WTC11 (cell line): ENCODE results near the gene FOXE1. TPM values are rescaled to one million over a fixed set of nuclear protein-coding genes. Genes with fewer than 3 reads are reported as not detected.

Experiments used
- ATAC-seq: fragments of 200-7000 bp; cut with Tn5 transposase; 2 replicates; pipeline ENCODE4 v1.10.0; 2021; ENCODE audit warnings: mild to moderate bottlenecking, moderate library complexity
- CTCF ChIA-PET: fragments of 300-600 bp; sonication (Branson Sonifier 250); formaldehyde crosslinking; loops from one replicate; lab custom pipeline; 2021; ENCODE audit warnings: antibody characterized with exemption; lab: Charles Lee
- POLR2A ChIA-PET: fragments of 350-600 bp; sonication (Branson Sonifier 250); formaldehyde crosslinking; loops from one replicate; lab custom pipeline; 2021; ENCODE audit warnings: antibody characterized with exemption; lab: Charles Lee
- DNase-seq: peaks from one replicate; pipeline ENCODE4 v3.0.0; 2021; ENCODE audit warnings: low spot score
- H3K27ac Mint-ChIP-seq: 2 replicates; pipeline ENCODE4 v1.8.0; 2021; ENCODE audit warnings: mixed read lengths
- H3K27me3 Mint-ChIP-seq: 2 replicates; pipeline ENCODE4 v1.8.0; 2021; ENCODE audit warnings: low read depth, mild to moderate bottlenecking, moderate library complexity, mixed read lengths
- H3K36me3 Mint-ChIP-seq: 2 replicates; pipeline ENCODE4 v1.8.0; 2021; ENCODE audit warnings: mixed read lengths
- H3K4me1 Mint-ChIP-seq: 2 replicates; pipeline ENCODE4 v1.8.0; 2022; ENCODE audit warnings: mixed read lengths
- H3K4me3 Mint-ChIP-seq: 2 replicates; pipeline ENCODE4 v1.8.0; 2021; ENCODE audit warnings: mild to moderate bottlenecking, moderate library complexity, mixed read lengths
- H3K9me3 Mint-ChIP-seq: 2 replicates; pipeline ENCODE4 v1.8.0; 2021; ENCODE audit warnings: mixed read lengths
- CBFB ChIP-seq: sonication (generic); formaldehyde crosslinking; IDR thresholded peaks from 2 replicates; pipeline ENCODE4 v1.8.1; 2022; ENCODE audit warnings: mild to moderate bottlenecking, low read depth, missing genetic modification reagents
- CREB1 ChIP-seq: sonication (generic); formaldehyde crosslinking; IDR thresholded peaks from 2 replicates; pipeline ENCODE4 v1.8.0; 2023; ENCODE audit warnings: mild to moderate bottlenecking, missing genetic modification reagents
- CREM ChIP-seq: sonication (generic); formaldehyde crosslinking; IDR thresholded peaks from 2 replicates; pipeline ENCODE4 v1.8.1; 2022; ENCODE audit warnings: mild to moderate bottlenecking, missing genetic modification reagents, moderate library complexity
- EMX1 ChIP-seq: fragments of 250-450 bp; sonication (Bioruptor Pico); IDR thresholded peaks from 2 replicates; pipeline ENCODE4 v1.8.0; 2021; ENCODE audit warnings: mild to moderate bottlenecking
- ETV6 ChIP-seq: sonication (generic); formaldehyde crosslinking; IDR thresholded peaks from 2 replicates; pipeline ENCODE4 v1.8.1; 2022; ENCODE audit warnings: mild to moderate bottlenecking, missing genetic modification reagents
- IRF2 ChIP-seq: sonication (generic); formaldehyde crosslinking; IDR thresholded peaks from 2 replicates; pipeline ENCODE4 v1.8.0; 2022; ENCODE audit warnings: low read depth, missing genetic modification reagents, borderline replicate concordance
- RORB ChIP-seq: fragments of 250-450 bp; sonication (Bioruptor Pico); IDR thresholded peaks from 2 replicates; pipeline ENCODE4 v1.9.0; 2021; ENCODE audit warnings: mild to moderate bottlenecking
- ZNF121 ChIP-seq: sonication (generic); formaldehyde crosslinking; IDR thresholded peaks from 2 replicates; pipeline ENCODE4 v1.8.0; 2023; ENCODE audit warnings: missing genetic modification reagents
- ZNF138 ChIP-seq: sonication (generic); formaldehyde crosslinking; conservative IDR thresholded peaks from 2 replicates; pipeline ENCODE4 v1.8.1; 2022; ENCODE audit warnings: mild to moderate bottlenecking, moderate library complexity, missing genetic modification reagents
- ZNF416 ChIP-seq: fragments of 250-450 bp; sonication (Bioruptor Pico); IDR thresholded peaks from 2 replicates; pipeline ENCODE4 v1.9.0; 2021; ENCODE audit warnings: mild to moderate bottlenecking, inconsistent platforms
- total RNA-seq: library from RNA; stranded (reverse); gene quantifications from 3 replicates; pipeline ENCODE4 v1.2.3, GENCODE V29; 2021
- TF ChIP-seq, protein P1 (sequence below): sonication (generic); formaldehyde crosslinking; IDR thresholded peaks from 2 replicates; pipeline ENCODE4 v1.8.0; 2023; ENCODE audit warnings: mild to moderate bottlenecking, missing genetic modification reagents
- TF ChIP-seq, protein P2 (sequence below): sonication (generic); formaldehyde crosslinking; IDR thresholded peaks from 2 replicates; pipeline ENCODE4 v1.8.1; 2022; ENCODE audit warnings: low read depth, mild to moderate bottlenecking, moderate library complexity, missing genetic modification reagents, borderline replicate concordance
- TF ChIP-seq, protein P3 (sequence below): sonication (generic); formaldehyde crosslinking; IDR thresholded peaks from 2 replicates; pipeline ENCODE4 v1.8.1; 2023; ENCODE audit warnings: mild to moderate bottlenecking, missing genetic modification reagents, borderline replicate concordance
- TF ChIP-seq, protein P4 (sequence below): sonication (generic); formaldehyde crosslinking; IDR thresholded peaks from 2 replicates; pipeline ENCODE4 v1.8.1; 2022; ENCODE audit warnings: low read depth, missing genetic modification reagents, borderline replicate concordance
- TF ChIP-seq, protein P5 (sequence below): sonication (generic); formaldehyde crosslinking; conservative IDR thresholded peaks from 2 replicates; pipeline ENCODE4 v1.8.1; 2022; ENCODE audit warnings: mild to moderate bottlenecking, missing genetic modification reagents
- TF ChIP-seq, protein P6 (sequence below): fragments of 250-450 bp; sonication (Bioruptor Pico); IDR thresholded peaks from 2 replicates; pipeline ENCODE4 v1.9.0; 2021; ENCODE audit warnings: mild to moderate bottlenecking
- TF ChIP-seq, protein P7 (sequence below): sonication (generic); formaldehyde crosslinking; IDR thresholded peaks from 2 replicates; pipeline ENCODE4 v1.8.1; 2022; ENCODE audit warnings: mild to moderate bottlenecking, moderate library complexity, missing genetic modification reagents

Gene FOXE1
- total RNA-seq, 1 experiment from 2014 or later, result 0.09 TPM

DNA sequence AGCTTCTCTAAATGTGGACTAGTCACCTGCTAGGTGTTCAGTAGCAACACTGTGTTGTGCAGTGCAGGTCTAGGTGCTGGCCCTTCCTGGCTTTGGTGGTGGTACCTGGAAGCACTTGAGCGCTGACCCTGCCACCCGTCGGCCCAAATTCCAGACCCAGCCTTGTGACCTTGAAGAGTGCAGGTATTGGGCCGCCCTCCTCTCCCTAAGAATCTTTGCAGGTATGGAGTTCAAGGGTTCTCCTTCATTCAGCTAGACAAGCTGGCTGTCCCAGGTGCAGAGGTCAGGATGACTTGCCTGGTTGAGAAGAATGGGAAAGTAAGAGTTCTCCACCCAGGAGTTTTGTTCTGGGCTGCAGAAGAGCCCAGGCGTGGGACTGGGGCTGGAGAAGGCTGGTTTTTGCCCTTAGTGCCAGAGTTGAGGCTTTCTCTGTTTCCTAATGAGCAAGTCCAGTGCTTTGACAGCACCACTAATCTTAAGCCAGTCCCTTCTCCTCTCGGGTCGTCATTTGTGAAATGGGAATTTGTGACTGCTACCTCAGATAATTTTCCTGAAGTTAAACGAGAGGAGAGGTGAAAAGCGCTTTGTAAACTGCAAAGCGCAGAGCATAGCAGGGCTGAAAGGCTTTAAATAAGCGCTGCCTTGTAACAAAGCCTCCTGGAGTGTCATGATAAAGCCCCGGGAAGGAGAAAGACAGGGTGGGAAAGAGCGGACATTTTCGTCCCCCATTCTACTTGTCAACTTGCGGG lies 4.0 kb downstream of the FOXE1 start:
- no peak for TF ChIP-seq RORB (CRISPR knock-in tag)
- TF ChIP-seq, protein P1, sequence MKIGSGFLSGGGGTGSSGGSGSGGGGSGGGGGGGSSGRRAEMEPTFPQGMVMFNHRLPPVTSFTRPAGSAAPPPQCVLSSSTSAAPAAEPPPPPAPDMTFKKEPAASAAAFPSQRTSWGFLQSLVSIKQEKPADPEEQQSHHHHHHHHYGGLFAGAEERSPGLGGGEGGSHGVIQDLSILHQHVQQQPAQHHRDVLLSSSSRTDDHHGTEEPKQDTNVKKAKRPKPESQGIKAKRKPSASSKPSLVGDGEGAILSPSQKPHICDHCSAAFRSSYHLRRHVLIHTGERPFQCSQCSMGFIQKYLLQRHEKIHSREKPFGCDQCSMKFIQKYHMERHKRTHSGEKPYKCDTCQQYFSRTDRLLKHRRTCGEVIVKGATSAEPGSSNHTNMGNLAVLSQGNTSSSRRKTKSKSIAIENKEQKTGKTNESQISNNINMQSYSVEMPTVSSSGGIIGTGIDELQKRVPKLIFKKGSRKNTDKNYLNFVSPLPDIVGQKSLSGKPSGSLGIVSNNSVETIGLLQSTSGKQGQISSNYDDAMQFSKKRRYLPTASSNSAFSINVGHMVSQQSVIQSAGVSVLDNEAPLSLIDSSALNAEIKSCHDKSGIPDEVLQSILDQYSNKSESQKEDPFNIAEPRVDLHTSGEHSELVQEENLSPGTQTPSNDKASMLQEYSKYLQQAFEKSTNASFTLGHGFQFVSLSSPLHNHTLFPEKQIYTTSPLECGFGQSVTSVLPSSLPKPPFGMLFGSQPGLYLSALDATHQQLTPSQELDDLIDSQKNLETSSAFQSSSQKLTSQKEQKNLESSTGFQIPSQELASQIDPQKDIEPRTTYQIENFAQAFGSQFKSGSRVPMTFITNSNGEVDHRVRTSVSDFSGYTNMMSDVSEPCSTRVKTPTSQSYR, result no peak
- TF ChIP-seq, protein P2, sequence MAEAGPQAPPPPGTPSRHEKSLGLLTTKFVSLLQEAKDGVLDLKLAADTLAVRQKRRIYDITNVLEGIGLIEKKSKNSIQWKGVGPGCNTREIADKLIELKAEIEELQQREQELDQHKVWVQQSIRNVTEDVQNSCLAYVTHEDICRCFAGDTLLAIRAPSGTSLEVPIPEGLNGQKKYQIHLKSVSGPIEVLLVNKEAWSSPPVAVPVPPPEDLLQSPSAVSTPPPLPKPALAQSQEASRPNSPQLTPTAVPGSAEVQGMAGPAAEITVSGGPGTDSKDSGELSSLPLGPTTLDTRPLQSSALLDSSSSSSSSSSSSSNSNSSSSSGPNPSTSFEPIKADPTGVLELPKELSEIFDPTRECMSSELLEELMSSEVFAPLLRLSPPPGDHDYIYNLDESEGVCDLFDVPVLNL (CRISPR knock-in tag), result no peak
- no peak for TF ChIP-seq IRF2
- no peak for TF ChIP-seq EMX1 (CRISPR knock-in tag)
- no peak for TF ChIP-seq ETV6
- TF ChIP-seq, protein P3, sequence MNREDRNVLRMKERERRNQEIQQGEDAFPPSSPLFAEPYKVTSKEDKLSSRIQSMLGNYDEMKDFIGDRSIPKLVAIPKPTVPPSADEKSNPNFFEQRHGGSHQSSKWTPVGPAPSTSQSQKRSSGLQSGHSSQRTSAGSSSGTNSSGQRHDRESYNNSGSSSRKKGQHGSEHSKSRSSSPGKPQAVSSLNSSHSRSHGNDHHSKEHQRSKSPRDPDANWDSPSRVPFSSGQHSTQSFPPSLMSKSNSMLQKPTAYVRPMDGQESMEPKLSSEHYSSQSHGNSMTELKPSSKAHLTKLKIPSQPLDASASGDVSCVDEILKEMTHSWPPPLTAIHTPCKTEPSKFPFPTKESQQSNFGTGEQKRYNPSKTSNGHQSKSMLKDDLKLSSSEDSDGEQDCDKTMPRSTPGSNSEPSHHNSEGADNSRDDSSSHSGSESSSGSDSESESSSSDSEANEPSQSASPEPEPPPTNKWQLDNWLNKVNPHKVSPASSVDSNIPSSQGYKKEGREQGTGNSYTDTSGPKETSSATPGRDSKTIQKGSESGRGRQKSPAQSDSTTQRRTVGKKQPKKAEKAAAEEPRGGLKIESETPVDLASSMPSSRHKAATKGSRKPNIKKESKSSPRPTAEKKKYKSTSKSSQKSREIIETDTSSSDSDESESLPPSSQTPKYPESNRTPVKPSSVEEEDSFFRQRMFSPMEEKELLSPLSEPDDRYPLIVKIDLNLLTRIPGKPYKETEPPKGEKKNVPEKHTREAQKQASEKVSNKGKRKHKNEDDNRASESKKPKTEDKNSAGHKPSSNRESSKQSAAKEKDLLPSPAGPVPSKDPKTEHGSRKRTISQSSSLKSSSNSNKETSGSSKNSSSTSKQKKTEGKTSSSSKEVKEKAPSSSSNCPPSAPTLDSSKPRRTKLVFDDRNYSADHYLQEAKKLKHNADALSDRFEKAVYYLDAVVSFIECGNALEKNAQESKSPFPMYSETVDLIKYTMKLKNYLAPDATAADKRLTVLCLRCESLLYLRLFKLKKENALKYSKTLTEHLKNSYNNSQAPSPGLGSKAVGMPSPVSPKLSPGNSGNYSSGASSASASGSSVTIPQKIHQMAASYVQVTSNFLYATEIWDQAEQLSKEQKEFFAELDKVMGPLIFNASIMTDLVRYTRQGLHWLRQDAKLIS, result no peak
- no peak for TF ChIP-seq CBFB (CRISPR knock-in tag)
- TF ChIP-seq CREM (CRISPR knock-in tag), result no peak
- no peak for TF ChIP-seq ZNF416 (CRISPR knock-in tag)
- TF ChIP-seq, protein P4, sequence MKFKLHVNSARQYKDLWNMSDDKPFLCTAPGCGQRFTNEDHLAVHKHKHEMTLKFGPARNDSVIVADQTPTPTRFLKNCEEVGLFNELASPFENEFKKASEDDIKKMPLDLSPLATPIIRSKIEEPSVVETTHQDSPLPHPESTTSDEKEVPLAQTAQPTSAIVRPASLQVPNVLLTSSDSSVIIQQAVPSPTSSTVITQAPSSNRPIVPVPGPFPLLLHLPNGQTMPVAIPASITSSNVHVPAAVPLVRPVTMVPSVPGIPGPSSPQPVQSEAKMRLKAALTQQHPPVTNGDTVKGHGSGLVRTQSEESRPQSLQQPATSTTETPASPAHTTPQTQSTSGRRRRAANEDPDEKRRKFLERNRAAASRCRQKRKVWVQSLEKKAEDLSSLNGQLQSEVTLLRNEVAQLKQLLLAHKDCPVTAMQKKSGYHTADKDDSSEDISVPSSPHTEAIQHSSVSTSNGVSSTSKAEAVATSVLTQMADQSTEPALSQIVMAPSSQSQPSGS (CRISPR knock-in tag), result no peak
- TF ChIP-seq, protein P5, sequence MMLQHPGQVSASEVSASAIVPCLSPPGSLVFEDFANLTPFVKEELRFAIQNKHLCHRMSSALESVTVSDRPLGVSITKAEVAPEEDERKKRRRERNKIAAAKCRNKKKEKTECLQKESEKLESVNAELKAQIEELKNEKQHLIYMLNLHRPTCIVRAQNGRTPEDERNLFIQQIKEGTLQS (CRISPR knock-in tag), result no peak
- TF ChIP-seq, protein P6, sequence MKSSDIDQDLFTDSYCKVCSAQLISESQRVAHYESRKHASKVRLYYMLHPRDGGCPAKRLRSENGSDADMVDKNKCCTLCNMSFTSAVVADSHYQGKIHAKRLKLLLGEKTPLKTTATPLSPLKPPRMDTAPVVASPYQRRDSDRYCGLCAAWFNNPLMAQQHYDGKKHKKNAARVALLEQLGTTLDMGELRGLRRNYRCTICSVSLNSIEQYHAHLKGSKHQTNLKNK (CRISPR knock-in tag), result no peak
- TF ChIP-seq ZNF121 (CRISPR knock-in tag), result no peak
- no peak for TF ChIP-seq CREB1 (CRISPR knock-in tag)
- TF ChIP-seq, protein P7, sequence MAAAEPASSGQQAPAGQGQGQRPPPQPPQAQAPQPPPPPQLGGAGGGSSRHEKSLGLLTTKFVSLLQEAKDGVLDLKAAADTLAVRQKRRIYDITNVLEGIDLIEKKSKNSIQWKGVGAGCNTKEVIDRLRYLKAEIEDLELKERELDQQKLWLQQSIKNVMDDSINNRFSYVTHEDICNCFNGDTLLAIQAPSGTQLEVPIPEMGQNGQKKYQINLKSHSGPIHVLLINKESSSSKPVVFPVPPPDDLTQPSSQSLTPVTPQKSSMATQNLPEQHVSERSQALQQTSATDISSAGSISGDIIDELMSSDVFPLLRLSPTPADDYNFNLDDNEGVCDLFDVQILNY (CRISPR knock-in tag), result no peak
- no peak for TF ChIP-seq ZNF138
- TF ChIP-seq, all 79 proteins: peak for 0
- ChIA-PET POLR2A (no interaction called here), CTCF (interaction anchor here (0.7 kb wide), 1 partner anchor 9 kb away, joined by 3 read pairs; no protein-coding TSS in a partner anchor)
- ATAC-seq (no peak), DNase-seq (no peak)
- Mint-ChIP-seq H3K27ac (no peak overlapping the region), H3K4me1 (peaks cover 34% of the 10 kb centered on the region), H3K4me3 (peak overlapping the region; percentile 63), H3K36me3 (0 out of 2 replicates have a peak, but pooled peaks cover 2% of the 10 kb centered on the region), H3K9me3 (no peaks in the 10 kb centered on the region), H3K27me3 (peaks cover 94% of the 10 kb centered on the region)
